HCT116 (cell line): ENCODE data around the gene RNF212. TPM values are rescaled to one million over a fixed set of nuclear protein-coding genes. Genes with fewer than 3 reads are reported as not detected.
A peak's percentile ranks its signal among the peaks of the same experiment; 100 is the strongest.
"Not testable (repeated sequence)": the region's sequence is repeated elsewhere in the genome, so short reads cannot be mapped to it uniquely, and the experiment has no call there.

ENCODE experiments used
- ATAC-seq: fragments of 200-7000 bp; cut with Tn5 transposase; 2 replicates; pipeline ENCODE4 v1.9.1; 2020; ENCODE audit warnings: mild to moderate bottlenecking, moderate library complexity
- BruUV-seq: library from RNA; stranded (reverse); fragments of 400-500 nt; replicated peaks from 2 replicates; lab custom pipeline; 2021; lab: Mats Ljungman, UMichigan
- CTCF ChIA-PET: fragments of 300-600 bp; sonication (Branson Sonifier 250); formaldehyde crosslinking; loops from one replicate; lab custom pipeline; 2021; ENCODE audit warnings: antibody characterized with exemption; lab: Charles Lee
- POLR2A ChIA-PET: fragments of 300-600, 350-600 bp; sonication (Branson Sonifier 250); formaldehyde crosslinking; loops from one replicate; lab custom pipeline; 2021; ENCODE audit warnings: antibody characterized with exemption; lab: Charles Lee
- RAD21 ChIA-PET, 2 experiments: fragments of 300-600 bp; sonication (Branson Sonifier 250); formaldehyde crosslinking; loops; one replicate each; lab custom pipeline; 2023; ENCODE audit warnings: low total read pairs in 2 of 2; ENCODE audit not compliant: uncharacterized antibody in 2 of 2, unreplicated experiment in 2 of 2, low non-redundant PET in 1 of 2; lab: Charles Lee
- DNase-seq: peaks from one replicate; pipeline ENCODE4 v3.0.0-alpha.2; 2010; ENCODE audit warnings: low read depth, low spot score
- H2AFZ ChIP-seq: fragments of 200-600 bp; shearing (Covaris generic), sonication (generic); 2 replicates; pipeline ENCODE4 v1.6.1; 2017; ENCODE audit warnings: low read depth, mixed run types, mixed read lengths, antibody characterized with exemption, low read length; ENCODE audit not compliant: poor library complexity, severe bottlenecking
- H3K27ac ChIP-seq: 2 replicates; pipeline ENCODE4 v1.5.1; 2012; ENCODE audit warnings: low read depth, low read length
- H3K27me3 ChIP-seq: fragments of 200-600 bp; sonication (generic); 2 replicates; pipeline ENCODE4 v1.6.1; 2016; ENCODE audit warnings: mixed run types, low read length, mixed read lengths; ENCODE audit not compliant: insufficient read depth
- H3K36me3 ChIP-seq, 2 experiments: fragments of 200-500 bp in 1 of 2; fragments of 200-600 bp in 1 of 2; sonication (Bioruptor generic) in 1 of 2; sonication (generic) in 1 of 2; 2 replicates each; pipeline versions ENCODE4 v1.5.1 to v1.6.1; 2014 to 2016; ENCODE audit warnings: low read length in 2 of 2, inconsistent platforms in 1 of 2, mixed read lengths in 1 of 2, mixed run types in 1 of 2; ENCODE audit not compliant: insufficient read depth in 2 of 2, control insufficient read depth in 1 of 2
- H3K4me1 ChIP-seq, 2 experiments: fragments of 200-600 bp in 1 of 2; sonication (generic) in 1 of 2; 2 replicates each; pipeline versions ENCODE4 v1.5.1 to v1.6.1; 2012 to 2017; ENCODE audit warnings: low read length in 2 of 2, inconsistent platforms in 1 of 2, mild to moderate bottlenecking in 1 of 2, mixed read lengths in 1 of 2, mixed run types in 1 of 2, moderate library complexity in 1 of 2; ENCODE audit not compliant: insufficient read depth in 2 of 2, control insufficient read depth in 1 of 2
- H3K4me2 ChIP-seq: fragments of 200-600 bp; sonication (generic); 2 replicates; pipeline ENCODE4 v1.6.1; 2017; ENCODE audit warnings: mixed run types, low read length, mixed read lengths
- H3K4me3 ChIP-seq, 2 experiments: fragments of 200-600 bp in 1 of 2; sonication (generic) in 1 of 2; replicated peaks in 1 of 2; 2 replicates each; pipeline ENCODE4 v1.5.1; 2011 to 2016; ENCODE audit warnings: low read length in 2 of 2, control low read depth in 1 of 2, low read depth in 1 of 2, mild to moderate bottlenecking in 1 of 2, mixed read lengths in 1 of 2, mixed run types in 1 of 2
- H3K79me2 ChIP-seq: fragments of 200-600 bp; sonication (generic); 2 replicates; pipeline ENCODE4 v1.6.1; 2017; ENCODE audit warnings: mild to moderate bottlenecking, mixed run types, low read length, moderate library complexity, mixed read lengths; ENCODE audit not compliant: insufficient read depth
- H3K9ac ChIP-seq: fragments of 200-600 bp; sonication (generic); 2 replicates; pipeline ENCODE4 v1.6.1; 2016; ENCODE audit warnings: low read length, mixed read lengths
- H3K9me2 ChIP-seq: fragments of 200-600 bp; sonication (generic), shearing (Covaris generic); 2 replicates; pipeline ENCODE4 v1.6.1; 2017; ENCODE audit warnings: mixed run types, mild to moderate bottlenecking, moderate library complexity; ENCODE audit not compliant: insufficient read depth
- H3K9me3 ChIP-seq, 2 experiments: fragments of 200-500 bp in 1 of 2; fragments of 200-600 bp in 1 of 2; sonication (Bioruptor generic) in 1 of 2; sonication (generic) in 1 of 2; 2 replicates each; pipeline ENCODE4 v1.6.1; 2014 to 2017; ENCODE audit warnings: low read length in 2 of 2, mixed read lengths in 2 of 2, inconsistent platforms in 1 of 2, low read depth in 1 of 2, mild to moderate bottlenecking in 1 of 2, mixed run types in 1 of 2, moderate library complexity in 1 of 2; ENCODE audit not compliant: control insufficient read depth in 1 of 2, insufficient read depth in 1 of 2
- H4K20me1 ChIP-seq: fragments of 200-600 bp; sonication (generic), shearing (Covaris generic); 2 replicates; pipeline ENCODE4 v1.6.1; 2017; ENCODE audit warnings: mixed run types, mild to moderate bottlenecking, moderate library complexity; ENCODE audit not compliant: insufficient read depth
- ATF3 ChIP-seq: IDR thresholded peaks from 2 replicates; pipeline ENCODE4 v1.6.1; 2012
- CBX3 ChIP-seq: IDR thresholded peaks from 2 replicates; pipeline ENCODE4 v1.6.1; 2012; ENCODE audit warnings: low read depth
- CEBPB ChIP-seq: IDR thresholded peaks from 2 replicates; pipeline ENCODE4 v1.6.1; 2012; ENCODE audit warnings: low read depth
- EGR1 ChIP-seq: IDR thresholded peaks from 2 replicates; pipeline ENCODE4 v1.6.1; 2012; ENCODE audit warnings: low read depth
- EZH2 ChIP-seq: fragments of 200-600 bp; sonication (generic); IDR thresholded peaks from 2 replicates; pipeline ENCODE4 v1.6.1; 2017; ENCODE audit warnings: antibody characterized with exemption, mixed run types
- EZH2phosphoT487 ChIP-seq: fragments of 200-600 bp; IDR thresholded peaks from 2 replicates; pipeline ENCODE4 v1.6.1; 2018; ENCODE audit warnings: antibody characterized with exemption, borderline replicate concordance
- JUND ChIP-seq: IDR thresholded peaks from 2 replicates; pipeline ENCODE4 v1.6.1; 2012
- POLR2A ChIP-seq: IDR thresholded peaks from 2 replicates; pipeline ENCODE4 v1.7.0; 2011; ENCODE audit warnings: borderline replicate concordance; ENCODE audit not compliant: insufficient read depth, insufficient read length; ENCODE audit errors: extremely low read depth
- POLR2AphosphoS5 ChIP-seq: IDR thresholded peaks from 2 replicates; pipeline ENCODE4 v1.6.1; 2011; ENCODE audit warnings: mild to moderate bottlenecking, low read depth, low read length, moderate library complexity
- SIN3A ChIP-seq: IDR thresholded peaks from 2 replicates; pipeline ENCODE4 v1.6.1; 2012; ENCODE audit warnings: low read depth
- SP1 ChIP-seq: IDR thresholded peaks from 2 replicates; pipeline ENCODE4 v1.6.1; 2012; ENCODE audit warnings: low read depth
- SRF ChIP-seq: IDR thresholded peaks from 2 replicates; pipeline ENCODE4 v1.6.1; 2012; ENCODE audit warnings: low read depth
- TCF7L2 ChIP-seq: IDR thresholded peaks from 2 replicates; pipeline ENCODE4 v1.7.0; 2011; ENCODE audit warnings: borderline replicate concordance, inconsistent platforms; ENCODE audit not compliant: insufficient read depth, insufficient read length; ENCODE audit errors: extremely low read depth
- ZNF274 ChIP-seq: fragments of 200-500 bp; sonication (Bioruptor generic); IDR thresholded peaks from 2 replicates; pipeline ENCODE4 v1.6.1; 2014; ENCODE audit warnings: mild to moderate bottlenecking, low read depth, low read length, inconsistent platforms
- intact Hi-C: fragments of 100-400 bp; cut with micrococcal nuclease; formaldehyde crosslinking; loops from 2 replicates; pipeline ENCODE4 v1.10.0; 2022
- total RNA-seq: library from RNA; stranded (reverse); gene quantifications from one replicate; pipeline ENCODE4 v1.2.1, GENCODE V29; 2021; ENCODE audit not compliant: unreplicated experiment
- TF ChIP-seq, protein P1 (sequence below): IDR thresholded peaks from 2 replicates; pipeline ENCODE4 v1.6.1; 2012; ENCODE audit warnings: low read depth

The RNF212 gene
- total RNA-seq, 1 experiment from 2014 or later, result not detected

DNA sequence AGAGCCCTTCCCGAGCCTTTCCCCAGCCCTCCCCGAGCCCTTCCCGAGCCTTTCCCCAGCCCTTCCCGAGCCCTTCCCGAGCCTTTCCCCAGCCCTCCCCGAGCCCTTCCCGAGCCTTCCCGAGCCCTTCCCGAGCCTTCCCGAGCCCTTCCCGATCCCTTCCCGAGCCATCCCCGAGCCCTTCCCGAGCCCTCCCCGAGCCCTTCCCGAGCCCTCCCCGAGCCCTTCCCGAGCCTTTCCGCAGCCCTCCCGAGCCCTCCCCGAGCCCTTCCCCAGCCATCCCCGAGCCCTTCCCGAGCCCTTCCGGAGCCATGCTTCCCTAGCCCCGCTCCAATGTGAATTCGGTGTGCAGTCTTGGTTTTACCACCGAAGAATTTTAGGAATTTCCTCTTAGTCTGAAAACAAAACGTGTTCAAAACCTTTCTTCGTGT lies 66.8 kb downstream of the RNF212 start:
- H3K9me2 ChIP-seq, H3K36me3 ChIP-seq, H3K27me3 ChIP-seq, intact Hi-C loops, CTCF ChIA-PET, POLR2A ChIA-PET, H4K20me1 ChIP-seq, H3K9me3 ChIP-seq, BruUV-seq, RAD21 ChIA-PET, H3K79me2 ChIP-seq: not testable (repeated sequence)
- Histone ChIP-seq H3K4me2 (peak overlapping the region; percentile 72), H2AFZ (peak overlapping the region; percentile 65), H3K27ac (peak overlapping the region; percentile 3), H3K4me1 (peaks cover 30 to 53% of the 10 kb centered on the region in 2 experiments), H3K4me3 (peak overlapping the region; percentile 46 to 47), H3K9ac (peak overlapping the region; percentile 59)
- DNase-seq (peak; percentile 62), ATAC-seq (peak; percentile 62)

GRCh38 chr4:1045595-1046201 lies 67.7 kb downstream of the RNF212 start:
- H3K9ac ChIP-seq, result peak overlapping the region; percentile 59; the same call in 1 of the 2 replicates
- peak overlapping the region; percentile 72 for H3K4me2 ChIP-seq
- no peak for ATAC-seq
- no peak overlapping the region for H2AFZ ChIP-seq
- peak overlapping the region in 1 of 2 experiments; percentile 47; a peak in 2 of 4 replicates for H3K4me3 ChIP-seq
- CTCF ChIA-PET, result no interaction called here
- TF ChIP-seq POLR2A (no peak), ZNF274 (no peak), SRF (no peak), ATF3 (no peak), SIN3A (no peak), CBX3 (no peak), EGR1 (no peak), SP1 (no peak), POLR2AphosphoS5 (no peak; the same call in 1 of the 2 replicates), JUND (no peak), EZH2 (no peak), EZH2phosphoT487 (no peak), CEBPB (no peak), TCF7L2 (no peak)
- TF ChIP-seq, protein P1, sequence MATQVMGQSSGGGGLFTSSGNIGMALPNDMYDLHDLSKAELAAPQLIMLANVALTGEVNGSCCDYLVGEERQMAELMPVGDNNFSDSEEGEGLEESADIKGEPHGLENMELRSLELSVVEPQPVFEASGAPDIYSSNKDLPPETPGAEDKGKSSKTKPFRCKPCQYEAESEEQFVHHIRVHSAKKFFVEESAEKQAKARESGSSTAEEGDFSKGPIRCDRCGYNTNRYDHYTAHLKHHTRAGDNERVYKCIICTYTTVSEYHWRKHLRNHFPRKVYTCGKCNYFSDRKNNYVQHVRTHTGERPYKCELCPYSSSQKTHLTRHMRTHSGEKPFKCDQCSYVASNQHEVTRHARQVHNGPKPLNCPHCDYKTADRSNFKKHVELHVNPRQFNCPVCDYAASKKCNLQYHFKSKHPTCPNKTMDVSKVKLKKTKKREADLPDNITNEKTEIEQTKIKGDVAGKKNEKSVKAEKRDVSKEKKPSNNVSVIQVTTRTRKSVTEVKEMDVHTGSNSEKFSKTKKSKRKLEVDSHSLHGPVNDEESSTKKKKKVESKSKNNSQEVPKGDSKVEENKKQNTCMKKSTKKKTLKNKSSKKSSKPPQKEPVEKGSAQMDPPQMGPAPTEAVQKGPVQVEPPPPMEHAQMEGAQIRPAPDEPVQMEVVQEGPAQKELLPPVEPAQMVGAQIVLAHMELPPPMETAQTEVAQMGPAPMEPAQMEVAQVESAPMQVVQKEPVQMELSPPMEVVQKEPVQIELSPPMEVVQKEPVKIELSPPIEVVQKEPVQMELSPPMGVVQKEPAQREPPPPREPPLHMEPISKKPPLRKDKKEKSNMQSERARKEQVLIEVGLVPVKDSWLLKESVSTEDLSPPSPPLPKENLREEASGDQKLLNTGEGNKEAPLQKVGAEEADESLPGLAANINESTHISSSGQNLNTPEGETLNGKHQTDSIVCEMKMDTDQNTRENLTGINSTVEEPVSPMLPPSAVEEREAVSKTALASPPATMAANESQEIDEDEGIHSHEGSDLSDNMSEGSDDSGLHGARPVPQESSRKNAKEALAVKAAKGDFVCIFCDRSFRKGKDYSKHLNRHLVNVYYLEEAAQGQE, result no peak
- TF ChIP-seq, all 23 proteins: peak for 0
- no peaks in the 10 kb centered on the region for H3K27me3 ChIP-seq
- no peaks in the 10 kb centered on the region for H3K36me3 ChIP-seq
- RAD21 ChIA-PET, result no interaction called here
- H3K4me1 ChIP-seq, result peaks cover 39 to 62% of the 10 kb centered on the region in 2 experiments
- no peaks in the 10 kb centered on the region for H3K79me2 ChIP-seq
- no TSS peak for BruUV-seq
- intact Hi-C loops, result no loop called here
- H4K20me1 ChIP-seq, result no peaks in the 10 kb centered on the region
- DNase-seq, result no peak
- POLR2A ChIA-PET, result no interaction called here
- H3K27ac ChIP-seq, result no peak overlapping the region; the same call in 1 of the 2 replicates
- no peaks in the 10 kb centered on the region for H3K9me2 ChIP-seq
- no peaks in the 10 kb centered on the region for H3K9me3 ChIP-seq
